K562 (cell line): ENCODE results near the gene SDC1. TPM values are rescaled to one million over a fixed set of nuclear protein-coding genes. Genes with fewer than 3 reads are reported as not detected.

ENCODE experiments used
- ATAC-seq: fragments of 200-7000 bp; cut with Tn5 transposase; 3 replicates; pipeline ENCODE4 v1.9.1; 2020; ENCODE audit warnings: moderate library complexity
- BruUV-seq: library from RNA; stranded (reverse); fragments of 400-500 nt; replicated peaks from 2 replicates; lab custom pipeline; 2021; lab: Mats Ljungman, UMichigan
- CTCF ChIA-PET: fragments of 300-600 bp; formaldehyde crosslinking; extraction: SDS; loops from one replicate; lab custom pipeline; 2021; ENCODE audit warnings: low intra/inter-chr PET ratio; lab: Yijun Ruan, JAX
- POLR2A ChIA-PET: fragments of 300-600, 350-650 bp; sonication (Branson Sonifier 250); formaldehyde crosslinking; extraction: SDS; loops from one replicate; lab custom pipeline; 2021; ENCODE audit warnings: antibody characterized with exemption, inconsistent platforms; lab: Yijun Ruan, JAX
- DNase-seq, 4 experiments: peaks; one replicate each; pipeline versions ENCODE4 v3.0.0 to v3.0.0-alpha.2; 2011 to 2018; ENCODE audit warnings: low spot score in 3 of 4, mixed read lengths in 3 of 4; ENCODE audit errors: extremely low read depth in 1 of 4
- FAIRE-seq: peaks from 2 replicates; lab custom pipeline; 2011; peaks lifted over from hg19 to GRCh38; lab: Jason Lieb, UNC
- H2AFZ ChIP-seq: 2 replicates; pipeline ENCODE4 v1.6.0; 2011; ENCODE audit warnings: low read depth, low read length, control low read depth, inconsistent platforms
- H3K27ac ChIP-seq: fragments of 200-600 bp; 3 replicates; pipeline ENCODE4 v1.8.0; 2011; ENCODE audit warnings: low read depth, mild to moderate bottlenecking, control low read depth, inconsistent platforms, low read length, moderate library complexity, mixed read lengths; ENCODE audit errors: extremely low read depth
- H3K27me3 ChIP-seq, 2 experiments: fragments of 300-600 bp in 1 of 2; 2 replicates in 1 of 2; 3 replicates in 1 of 2; pipeline versions ENCODE4 v1.6.0 to v1.8.0; 2011; ENCODE audit warnings: inconsistent platforms in 2 of 2, low read length in 2 of 2, mild to moderate bottlenecking in 1 of 2, mixed read lengths in 1 of 2, moderate library complexity in 1 of 2; ENCODE audit not compliant: control insufficient read depth in 2 of 2, insufficient read depth in 2 of 2
- H3K36me3 ChIP-seq: fragments of 300-600 bp; 3 replicates; pipeline ENCODE4 v1.8.0; 2011; ENCODE audit warnings: mild to moderate bottlenecking, low read length, inconsistent platforms; ENCODE audit not compliant: control insufficient read depth, insufficient read depth
- H3K4me1 ChIP-seq, 2 experiments: fragments of 200-600 bp in 1 of 2; replicated peaks in 1 of 2; 2 replicates in 1 of 2; 3 replicates in 1 of 2; pipeline versions ENCODE4 v1.5.1 to v1.8.0; 2011; ENCODE audit warnings: inconsistent platforms in 2 of 2, low read length in 2 of 2, mild to moderate bottlenecking in 1 of 2, mixed read lengths in 1 of 2, moderate library complexity in 1 of 2; ENCODE audit not compliant: control insufficient read depth in 2 of 2, insufficient read depth in 2 of 2
- H3K4me2 ChIP-seq: 2 replicates; pipeline ENCODE4 v1.6.1; 2011; ENCODE audit warnings: low read length, control low read depth, inconsistent platforms, mixed read lengths; ENCODE audit not compliant: insufficient read depth
- H3K4me3 ChIP-seq: fragments of 200-600 bp; sonication (generic), shearing (Covaris generic); 2 replicates; pipeline ENCODE4 v1.5.1; 2016; ENCODE audit warnings: control low read depth, inconsistent platforms
- H3K79me2 ChIP-seq: fragments of 200-600 bp; 3 replicates; pipeline ENCODE4 v1.8.0; 2011; ENCODE audit warnings: low read length, inconsistent platforms; ENCODE audit not compliant: control insufficient read depth, insufficient read depth
- H3K9ac ChIP-seq, 2 experiments: 2 replicates each; pipeline versions ENCODE4 v1.6.0 to v1.6.1; 2011; ENCODE audit warnings: low read depth in 2 of 2, low read length in 2 of 2, control low read depth in 1 of 2, inconsistent platforms in 1 of 2, mild to moderate bottlenecking in 1 of 2, mixed read lengths in 1 of 2; ENCODE audit not compliant: insufficient read depth in 1 of 2
- H3K9me1 ChIP-seq: one replicate; pipeline ENCODE4 v1.6.0; 2011; ENCODE audit warnings: inconsistent platforms, mild to moderate bottlenecking, low read length, moderate library complexity; ENCODE audit not compliant: control insufficient read depth, insufficient read depth
- H3K9me3 ChIP-seq: replicated peaks from 2 replicates; pipeline ENCODE4 v1.5.1; 2011; ENCODE audit warnings: low read depth, low read length, inconsistent platforms; ENCODE audit not compliant: control insufficient read depth, insufficient read depth
- H4K20me1 ChIP-seq: replicated peaks from 2 replicates; pipeline ENCODE4 v1.6.1; 2011; ENCODE audit warnings: low read length, inconsistent platforms, mixed read lengths; ENCODE audit not compliant: control insufficient read depth, insufficient read depth
- ARNT ChIP-seq, 2 experiments: fragments of 450-650 bp; IDR thresholded peaks; 2 replicates each; pipeline ENCODE4 v1.6.1; 2016; ENCODE audit warnings: mild to moderate bottlenecking in 1 of 2
- FOXJ2 ChIP-seq: fragments of 200-800 bp; sonication (Bioruptor generic); IDR thresholded peaks from 2 replicates; pipeline ENCODE4 v1.6.1; 2016; ENCODE audit warnings: missing genetic modification characterization, missing compliant biosample characterization
- SIRT6 ChIP-seq: IDR thresholded peaks from one replicate; pipeline ENCODE4 v1.6.1; 2012; ENCODE audit warnings: low read depth, mild to moderate bottlenecking, control low read depth, inconsistent platforms, low read length, moderate library complexity
- WGBS: fragments of 100-300 bp; shearing (Covaris generic); methylation state at CpG from one replicate; pipeline ENCODE4 v1.1.6; 2016; ENCODE audit warnings: low coverage, mixed read lengths; ENCODE audit not compliant: insufficient coverage; ENCODE audit errors: missing lambda C conversion rate; 5-methylcytosine and 5-hydroxymethylcytosine counted together
- in situ Hi-C: fragments of 300-500 bp; cut with MboI; formaldehyde crosslinking; loops from 4 replicates; pipeline ENCODE4 v1.15.0; 2018; ENCODE audit warnings: inconsistent platforms, mixed read lengths
- intact Hi-C: fragments of 100-400 bp; cut with micrococcal nuclease; formaldehyde crosslinking; loops from 2 replicates; pipeline ENCODE4 v1.14.2; 2022
- polyA plus RNA-seq, 8 experiments: library from polyadenylated mRNA; depleted of rRNA in 4 of 8; stranded (reverse) in 5 of 8; unstranded in 3 of 8; fragments of >200 nt; fragmentation: Nextera tagmentation in 2 of 8; fragmentation: Illumina TruSeq in 1 of 8; extraction: Ambion mirVana in 2 of 8; extraction: Trizol in 1 of 8; gene quantifications; 2 replicates each; pipeline versions ENCODE4 v1.2.1 to v1.2.3, GENCODE V29; 2011 to 2014; ENCODE audit warnings: inconsistent platforms in 1 of 8, missing spikeins in 1 of 8
- total RNA-seq, 7 experiments: library from RNA; depleted of rRNA in 6 of 7; stranded (reverse); fragments of >200 nt in 6 of 7; fragmentation: Illumina TruSeq in 2 of 7; extraction: Trizol in 2 of 7; gene quantifications; 2 replicates each; pipeline versions ENCODE4 v1.2.1 to v1.2.3, GENCODE V29; 2011 to 2021; ENCODE audit warnings: low replicate concordance in 1 of 7
- TF ChIP-seq, protein P1 (sequence below): fragments of 250-450 bp; sonication (Bioruptor Pico); IDR thresholded peaks from 2 replicates; pipeline ENCODE4 v1.9.0; 2021; ENCODE audit warnings: mild to moderate bottlenecking
- TF ChIP-seq, protein P2 (sequence below), 2 experiments: fragments of 150-350 bp in 1 of 2; IDR thresholded peaks; 2 replicates each; pipeline ENCODE4 v1.6.1; 2012 to 2016; ENCODE audit warnings: low read depth in 2 of 2, low read length in 2 of 2, mild to moderate bottlenecking in 1 of 2, moderate library complexity in 1 of 2

The SDC1 gene
- total and polyA plus RNA-seq, 9 of the 15 experiments (the other 6 are each of a cell fraction or from before 2014, with no cell fraction given): 0.06 to 2.7 (median 0.49) TPM

DNA sequence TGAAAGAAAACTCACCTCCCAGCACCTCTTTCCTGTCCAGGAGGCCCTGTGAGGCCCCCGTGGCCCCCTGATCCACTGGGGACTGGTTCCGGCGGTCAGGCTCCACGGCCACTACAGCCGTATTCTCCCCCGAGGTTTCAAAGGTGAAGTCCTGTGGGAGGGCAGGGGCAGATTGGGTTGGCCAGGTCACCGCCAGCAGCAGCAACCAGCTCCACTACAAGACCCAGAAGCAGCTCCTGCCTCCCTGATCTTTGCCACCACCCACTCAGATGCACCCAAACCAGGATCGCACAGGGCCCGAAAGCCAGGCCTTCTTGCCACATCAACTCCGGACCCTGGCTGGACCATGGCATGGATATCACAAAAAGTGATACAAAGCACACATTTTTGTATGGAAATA, 21.9 kb downstream of the SDC1 start:
- Histone ChIP-seq H3K36me3 (no peaks in the 10 kb centered on the region), H3K9ac (peak overlapping the region in 1 of 2 experiments; percentile 52; a peak in 1 of 4 replicates)
- POLR2A ChIA-PET: interaction anchor here (0.8 to 1.4 kb wide), 2 partner anchors 8 to 10 kb away, joined by 3 to 5 read pairs; no protein-coding TSS in a partner anchor
- ATAC-seq: no peak
- TF ChIP-seq, protein P1, sequence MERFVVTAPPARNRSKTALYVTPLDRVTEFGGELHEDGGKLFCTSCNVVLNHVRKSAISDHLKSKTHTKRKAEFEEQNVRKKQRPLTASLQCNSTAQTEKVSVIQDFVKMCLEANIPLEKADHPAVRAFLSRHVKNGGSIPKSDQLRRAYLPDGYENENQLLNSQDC (CRISPR knock-in tag): no peak
- TF ChIP-seq SIRT6: no peak
- TF ChIP-seq ARNT (IDR thresholded peaks at IDR 0.05): no peak
- no peak for TF ChIP-seq FOXJ2 (tag)
- TF ChIP-seq, protein P2, sequence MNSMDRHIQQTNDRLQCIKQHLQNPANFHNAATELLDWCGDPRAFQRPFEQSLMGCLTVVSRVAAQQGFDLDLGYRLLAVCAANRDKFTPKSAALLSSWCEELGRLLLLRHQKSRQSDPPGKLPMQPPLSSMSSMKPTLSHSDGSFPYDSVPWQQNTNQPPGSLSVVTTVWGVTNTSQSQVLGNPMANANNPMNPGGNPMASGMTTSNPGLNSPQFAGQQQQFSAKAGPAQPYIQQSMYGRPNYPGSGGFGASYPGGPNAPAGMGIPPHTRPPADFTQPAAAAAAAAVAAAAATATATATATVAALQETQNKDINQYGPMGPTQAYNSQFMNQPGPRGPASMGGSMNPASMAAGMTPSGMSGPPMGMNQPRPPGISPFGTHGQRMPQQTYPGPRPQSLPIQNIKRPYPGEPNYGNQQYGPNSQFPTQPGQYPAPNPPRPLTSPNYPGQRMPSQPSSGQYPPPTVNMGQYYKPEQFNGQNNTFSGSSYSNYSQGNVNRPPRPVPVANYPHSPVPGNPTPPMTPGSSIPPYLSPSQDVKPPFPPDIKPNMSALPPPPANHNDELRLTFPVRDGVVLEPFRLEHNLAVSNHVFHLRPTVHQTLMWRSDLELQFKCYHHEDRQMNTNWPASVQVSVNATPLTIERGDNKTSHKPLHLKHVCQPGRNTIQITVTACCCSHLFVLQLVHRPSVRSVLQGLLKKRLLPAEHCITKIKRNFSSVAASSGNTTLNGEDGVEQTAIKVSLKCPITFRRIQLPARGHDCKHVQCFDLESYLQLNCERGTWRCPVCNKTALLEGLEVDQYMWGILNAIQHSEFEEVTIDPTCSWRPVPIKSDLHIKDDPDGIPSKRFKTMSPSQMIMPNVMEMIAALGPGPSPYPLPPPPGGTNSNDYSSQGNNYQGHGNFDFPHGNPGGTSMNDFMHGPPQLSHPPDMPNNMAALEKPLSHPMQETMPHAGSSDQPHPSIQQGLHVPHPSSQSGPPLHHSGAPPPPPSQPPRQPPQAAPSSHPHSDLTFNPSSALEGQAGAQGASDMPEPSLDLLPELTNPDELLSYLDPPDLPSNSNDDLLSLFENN (IDR thresholded peaks at IDR 0.05; ENCODE audit: low read depth in 2 of 2, low read length in 2 of 2): no peak
- TF ChIP-seq, all 486 proteins: peak for 0
- Histone ChIP-seq H3K9me3 (no peaks in the 10 kb centered on the region), H3K27me3 (peaks cover 17 to 51% of the 10 kb centered on the region in 2 experiments; a peak in 4 of 5 replicates), H3K4me3 (no peak overlapping the region), H3K79me2 (no peaks in the 10 kb centered on the region), H2AFZ (no peak overlapping the region), H3K9me1 (no peaks in the 10 kb centered on the region), H3K4me2 (no peak overlapping the region), H4K20me1 (0 out of 2 replicates have a peak, but pooled peaks cover 9% of the 10 kb centered on the region), H3K27ac (no peak overlapping the region), H3K4me1 (peaks cover 4 to 8% of the 10 kb centered on the region in 2 experiments)
- in situ Hi-C loops (no loop called here), intact Hi-C loops (no loop called here)
- DNase-seq: no peak
- no peak for FAIRE-seq
- CTCF ChIA-PET: no interaction called here
- 34% methylated on average over 7 of the region's 10 CpGs for whole genome bisulfite sequencing
- BruUV-seq: no TSS peak
